IMR-90 (cell line): ENCODE results near the gene HDAC5. TPM values are rescaled to one million over a fixed set of nuclear protein-coding genes. Genes with fewer than 3 reads are reported as not detected.

Experiments used
- ATAC-seq: fragments of 200-7000 bp; cut with Tn5 transposase; 2 replicates; pipeline ENCODE4 v1.9.1; 2020; ENCODE audit warnings: low read depth, mild to moderate bottlenecking, moderate library complexity
- BruUV-seq: library from RNA; stranded (reverse); fragments of 400-500 nt; replicated peaks from 2 replicates; lab custom pipeline; 2021; lab: Mats Ljungman, UMichigan
- CTCF ChIA-PET: fragments of 300-600 bp; formaldehyde crosslinking; extraction: SDS; loops from one replicate; lab custom pipeline; 2021; ENCODE audit warnings: antibody characterized with exemption; lab: Yijun Ruan, JAX
- POLR2A ChIA-PET: fragments of 300-600 bp; sonication (Branson Sonifier 250); formaldehyde crosslinking; loops from one replicate; lab custom pipeline; 2022; ENCODE audit warnings: antibody characterized with exemption; ENCODE audit not compliant: unreplicated experiment; lab: Charles Lee
- DNase-seq: peaks from one replicate; pipeline ENCODE4 v3.0.0; 2013
- H2AFZ ChIP-seq: replicated peaks from 2 replicates; pipeline ENCODE3; 2013; ENCODE audit warnings: low read length, mild to moderate bottlenecking; ENCODE audit not compliant: poor library complexity
- H2AK5ac ChIP-seq: 2 replicates; pipeline ENCODE4 v1.6.1; 2013; ENCODE audit warnings: low read depth, low read length, inconsistent platforms
- H2AK9ac ChIP-seq: replicated peaks from 2 replicates; pipeline ENCODE3; 2013; ENCODE audit warnings: mild to moderate bottlenecking, low read depth, low read length, moderate library complexity; ENCODE audit not compliant: poor library complexity
- H2BK120ac ChIP-seq: 2 replicates; pipeline ENCODE4 v1.6.1; 2013; ENCODE audit warnings: low read depth, low read length, inconsistent platforms
- H2BK15ac ChIP-seq: 3 replicates; pipeline ENCODE4 v1.6.1; 2013; ENCODE audit warnings: low read depth, low read length, inconsistent platforms
- H2BK20ac ChIP-seq: 2 replicates; pipeline ENCODE4 v1.6.1; 2013; ENCODE audit warnings: low read depth, mild to moderate bottlenecking, inconsistent platforms, low read length, moderate library complexity
- H2BK5ac ChIP-seq: 2 replicates; pipeline ENCODE4 v1.6.1; 2013; ENCODE audit warnings: mild to moderate bottlenecking, low read depth, low read length, inconsistent platforms; ENCODE audit not compliant: poor library complexity, severe bottlenecking
- H3K14ac ChIP-seq: replicated peaks from 2 replicates; pipeline ENCODE4 v1.6.1; 2013; ENCODE audit warnings: low read depth, low read length, inconsistent platforms
- H3K18ac ChIP-seq: 2 replicates; pipeline ENCODE4 v1.6.1; 2013; ENCODE audit warnings: low read depth, low read length, control low read depth
- H3K23ac ChIP-seq: 2 replicates; pipeline ENCODE4 v1.6.1; 2013; ENCODE audit warnings: low read depth, low read length, inconsistent platforms
- H3K27ac ChIP-seq: 2 replicates; pipeline ENCODE4 v1.5.1; 2013; ENCODE audit warnings: mild to moderate bottlenecking, control low read depth, low read length; ENCODE audit not compliant: insufficient read depth
- H3K27me3 ChIP-seq: 2 replicates; pipeline ENCODE4 v1.6.1; 2013; ENCODE audit warnings: low read length; ENCODE audit not compliant: control insufficient read depth, insufficient read depth
- H3K36me3 ChIP-seq: 2 replicates; pipeline ENCODE4 v1.6.1; 2013; ENCODE audit warnings: low read length, mixed read lengths; ENCODE audit not compliant: control insufficient read depth, insufficient read depth
- H3K4ac ChIP-seq: 2 replicates; pipeline ENCODE4 v1.6.1; 2013; ENCODE audit warnings: low read depth, low read length, inconsistent platforms
- H3K4me1 ChIP-seq: 2 replicates; pipeline ENCODE4 v1.6.1; 2013; ENCODE audit warnings: low read length, mixed read lengths; ENCODE audit not compliant: control insufficient read depth, insufficient read depth
- H3K4me2 ChIP-seq: 2 replicates; pipeline ENCODE4 v1.6.1; 2013; ENCODE audit warnings: low read depth, mild to moderate bottlenecking, control low read depth, low read length, moderate library complexity
- H3K4me3 ChIP-seq: 2 replicates; pipeline ENCODE4 v1.5.1; 2013; ENCODE audit warnings: low read depth, mild to moderate bottlenecking, control low read depth, low read length, moderate library complexity; ENCODE audit not compliant: insufficient read depth
- H3K56ac ChIP-seq: 2 replicates; pipeline ENCODE4 v1.6.1; 2013; ENCODE audit warnings: low read length, inconsistent platforms; ENCODE audit not compliant: insufficient read depth; ENCODE audit errors: extremely low read depth
- H3K79me1 ChIP-seq, 2 experiments: 2 replicates each; pipeline ENCODE4 v1.6.1; 2013; ENCODE audit warnings: low read length in 2 of 2, inconsistent platforms in 1 of 2, low read depth in 1 of 2
- H3K9ac ChIP-seq: 2 replicates; pipeline ENCODE4 v1.6.1; 2013; ENCODE audit warnings: low read depth, low read length, control low read depth
- H3K9me1 ChIP-seq: 2 replicates; pipeline ENCODE4 v1.6.1; 2013; ENCODE audit warnings: low read length, inconsistent platforms; ENCODE audit not compliant: insufficient read depth
- H3K9me3 ChIP-seq: 2 replicates; pipeline ENCODE4 v1.6.1; 2013; ENCODE audit warnings: low read length; ENCODE audit not compliant: control insufficient read depth, insufficient read depth
- H4K20me1 ChIP-seq: 2 replicates; pipeline ENCODE4 v1.6.1; 2013; ENCODE audit warnings: low read length, inconsistent platforms; ENCODE audit not compliant: insufficient read depth
- H4K5ac ChIP-seq: 2 replicates; pipeline ENCODE4 v1.6.1; 2013; ENCODE audit warnings: mild to moderate bottlenecking, low read depth, low read length, control low read depth
- H4K8ac ChIP-seq, 2 experiments: 2 replicates each; pipeline ENCODE4 v1.6.1; 2013; ENCODE audit warnings: low read depth in 2 of 2, low read length in 2 of 2, control low read depth in 1 of 2, inconsistent platforms in 1 of 2
- H4K91ac ChIP-seq: 2 replicates; pipeline ENCODE4 v1.6.1; 2013; ENCODE audit warnings: low read depth, low read length, inconsistent platforms; ENCODE audit not compliant: insufficient read depth
- BHLHE40 ChIP-seq: fragments of 150-350 bp; IDR thresholded peaks from 2 replicates; pipeline ENCODE4 v1.6.1; 2016; ENCODE audit warnings: mild to moderate bottlenecking, low read depth, low read length
- CEBPB ChIP-seq: IDR thresholded peaks from 2 replicates; pipeline ENCODE4 v1.6.1; 2012; ENCODE audit warnings: low read depth, low read length, improper control_type of control experiment
- CHD1 ChIP-seq: IDR thresholded peaks from 2 replicates; pipeline ENCODE4 v1.6.1; 2012; ENCODE audit warnings: low read depth, low read length, improper control_type of control experiment
- CTCF ChIP-seq: conservative IDR thresholded peaks from 2 replicates; pipeline ENCODE4 v1.5.1; 2012; ENCODE audit warnings: mild to moderate bottlenecking, low read depth, low read length, improper control_type of control experiment
- ELK1 ChIP-seq: fragments of 150-350 bp; IDR thresholded peaks from 2 replicates; pipeline ENCODE4 v1.6.1; 2016; ENCODE audit warnings: low read depth, mild to moderate bottlenecking, low read length, moderate library complexity, borderline replicate concordance
- FOS ChIP-seq: fragments of 150-350 bp; IDR thresholded peaks from 2 replicates; pipeline ENCODE4 v1.6.1; 2016; ENCODE audit warnings: low read depth, low read length
- MAFK ChIP-seq: IDR thresholded peaks from 2 replicates; pipeline ENCODE4 v1.6.1; 2012; ENCODE audit warnings: low read depth, low read length, improper control_type of control experiment
- MAZ ChIP-seq: IDR thresholded peaks from 2 replicates; pipeline ENCODE4 v1.6.1; 2012; ENCODE audit warnings: low read depth, mild to moderate bottlenecking, low read length, improper control_type of control experiment, moderate library complexity, borderline replicate concordance
- MXI1 ChIP-seq: IDR thresholded peaks from 2 replicates; pipeline ENCODE4 v1.6.1; 2012; ENCODE audit warnings: low read depth, mild to moderate bottlenecking, low read length, moderate library complexity, borderline replicate concordance
- NFE2L2 ChIP-seq: fragments of 150-350 bp; IDR thresholded peaks from 2 replicates; pipeline ENCODE4 v1.6.1; 2016; ENCODE audit warnings: low read depth, mild to moderate bottlenecking, low read length
- POLR2A ChIP-seq: IDR thresholded peaks from 2 replicates; pipeline ENCODE4 v1.6.1; 2012; ENCODE audit warnings: mild to moderate bottlenecking, low read depth, low read length
- RAD21 ChIP-seq: IDR thresholded peaks from 2 replicates; pipeline ENCODE4 v1.6.1; 2012; ENCODE audit warnings: low read length, improper control_type of control experiment
- RCOR1 ChIP-seq: IDR thresholded peaks from 2 replicates; pipeline ENCODE4 v1.6.1; 2012; ENCODE audit warnings: mild to moderate bottlenecking, low read length, improper control_type of control experiment; ENCODE audit not compliant: insufficient replicate concordance
- RFX5 ChIP-seq: IDR thresholded peaks from 2 replicates; pipeline ENCODE4 v1.8.0; 2012; ENCODE audit warnings: low read depth, mild to moderate bottlenecking, low read length, moderate library complexity
- SMC3 ChIP-seq: fragments of 150-350 bp; IDR thresholded peaks from 2 replicates; pipeline ENCODE4 v1.6.1; 2016; ENCODE audit warnings: low read depth, mild to moderate bottlenecking, antibody characterized with exemption, low read length, moderate library complexity
- USF2 ChIP-seq: fragments of 150-350 bp; IDR thresholded peaks from 2 replicates; pipeline ENCODE4 v1.6.1; 2017; ENCODE audit warnings: mild to moderate bottlenecking, antibody characterized with exemption, low read length, low read depth
- WGBS, 2 experiments: methylation state at CpG; one replicate each; pipeline versions ENCODE4 v1.1.5 to v1.1.7; 2013; ENCODE audit warnings: missing lambda C conversion rate in 2 of 2; ENCODE audit not compliant: insufficient read length in 1 of 2; ENCODE audit errors: extremely low coverage in 2 of 2; 5-methylcytosine and 5-hydroxymethylcytosine counted together
- dilution Hi-C: fragments of 300-500 bp; cut with HindIII; formaldehyde crosslinking; loops from one replicate; pipeline ENCODE4 v1.14.3; 2018; ENCODE audit warnings: low sequenced_read_pairs; ENCODE audit not compliant: unreplicated experiment
- in situ Hi-C: fragments of 300-500 bp; cut with MboI; formaldehyde crosslinking; loops from 3 replicates; pipeline ENCODE4 v1.14.3; 2019; ENCODE audit warnings: low sequenced_read_pairs, inconsistent platforms, mixed read lengths
- intact Hi-C: fragments of 100-400 bp; cut with micrococcal nuclease; formaldehyde crosslinking; loops from 2 replicates; pipeline ENCODE4 v1.10.0; 2022
- polyA plus RNA-seq, 3 experiments: library from polyadenylated mRNA; depleted of rRNA; stranded (reverse); fragments of >200 nt; gene quantifications; 2 replicates each; pipeline ENCODE4 v1.2.3, GENCODE V29; 2012; ENCODE audit warnings: low replicate concordance in 1 of 3
- total RNA-seq: library from RNA; depleted of rRNA; stranded (reverse); fragments of >200 nt; gene quantifications from 2 replicates; pipeline ENCODE4 v1.2.3, GENCODE V29; 2012

HDAC5 gene
- total and polyA plus RNA-seq, 2 of the 4 experiments (the other 2 are of a cell fraction) = 47.0 to 61.3 TPM

GRCh38 chr17:44133918-44134476, 10.6 kb upstream of the HDAC5 start:
- intact Hi-C loops = no loop called here
- H3K56ac ChIP-seq = no peak overlapping the region
- peaks cover 16% of the 10 kb centered on the region for H3K9me1 ChIP-seq
- WGBS, 2 experiments = 80% methylated on average over 2 of the region's 4 CpGs; no CpG with 5 or more reads in 1 of the 2 experiments
- no peak overlapping the region for H2AK9ac ChIP-seq
- H3K27ac ChIP-seq = no peak overlapping the region
- TF ChIP-seq RCOR1 (no peak), RFX5 (no peak), MXI1 (no peak), CHD1 (no peak), SMC3 (no peak), CEBPB (no peak), CTCF (no peak), MAFK (no peak), RAD21 (no peak), USF2 (no peak), POLR2A (no peak), ELK1 (no peak), MAZ (no peak), FOS (no peak), BHLHE40 (no peak), NFE2L2 (no peak)
- H2AK5ac ChIP-seq = peak overlapping the region; percentile 33; the same call in 1 of the 2 replicates
- H2BK5ac ChIP-seq = no peak overlapping the region
- H3K4me3 ChIP-seq = no peak overlapping the region
- H4K91ac ChIP-seq = no peak overlapping the region; the same call in 1 of the 2 replicates
- no peaks in the 10 kb centered on the region for H3K36me3 ChIP-seq
- H4K20me1 ChIP-seq = no peaks in the 10 kb centered on the region
- no peak overlapping the region for H3K18ac ChIP-seq
- no peak overlapping the region for H3K4ac ChIP-seq
- no peak overlapping the region for H2AFZ ChIP-seq
- DNase-seq (no peak), ATAC-seq (no peak)
- no peak overlapping the region for H4K5ac ChIP-seq
- no peak overlapping the region for H2BK20ac ChIP-seq
- no peak overlapping the region for H2BK120ac ChIP-seq
- in situ Hi-C loops = no loop called here
- no TSS peak for BruUV-seq
- peaks cover 9% of the 10 kb centered on the region for H3K4me1 ChIP-seq
- no peak overlapping the region for H4K8ac ChIP-seq
- no peak overlapping the region for H3K4me2 ChIP-seq
- H3K14ac ChIP-seq = no peak overlapping the region
- no peak overlapping the region for H3K9ac ChIP-seq
- H2BK15ac ChIP-seq = no peak overlapping the region; the same call in 2 of the 3 replicates
- POLR2A ChIA-PET = no interaction called here
- H3K9me3 ChIP-seq = no peaks in the 10 kb centered on the region
- H3K79me1 ChIP-seq = no peaks in the 10 kb centered on the region; a peak in 1 of 4 replicates
- no peaks in the 10 kb centered on the region for H3K27me3 ChIP-seq
- CTCF ChIA-PET = no interaction called here
- dilution Hi-C loops = no loop called here
- H3K23ac ChIP-seq = no peak overlapping the region
